Panc1 (cell line): ENCODE results near the gene AGAP1.

Source experiments
- POLR2AphosphoS5 ChIP-seq: IDR thresholded peaks from 2 replicates; pipeline ENCODE4 v1.6.1; 2012; ENCODE audit warnings: mild to moderate bottlenecking, low read depth, low read length, moderate library complexity
- SIN3A ChIP-seq: IDR thresholded peaks from 2 replicates; pipeline ENCODE4 v1.6.1; 2012; ENCODE audit warnings: low read depth, mild to moderate bottlenecking, low read length, moderate library complexity, borderline replicate concordance; ENCODE audit not compliant: insufficient read depth
- TF ChIP-seq, protein P1 (sequence below): fragments of 450-650 bp; IDR thresholded peaks from 2 replicates; pipeline ENCODE4 v1.5.1; 2017; ENCODE audit warnings: mild to moderate bottlenecking
- TF ChIP-seq, protein P2 (sequence below), 2 experiments: IDR thresholded peaks; 2 replicates each; pipeline ENCODE4 v1.6.1; 2011 to 2012; ENCODE audit warnings: low read depth in 2 of 2, control low read depth in 1 of 2, low read length in 1 of 2, mild to moderate bottlenecking in 1 of 2, moderate library complexity in 1 of 2; ENCODE audit not compliant: insufficient read depth in 1 of 2

DNA sequence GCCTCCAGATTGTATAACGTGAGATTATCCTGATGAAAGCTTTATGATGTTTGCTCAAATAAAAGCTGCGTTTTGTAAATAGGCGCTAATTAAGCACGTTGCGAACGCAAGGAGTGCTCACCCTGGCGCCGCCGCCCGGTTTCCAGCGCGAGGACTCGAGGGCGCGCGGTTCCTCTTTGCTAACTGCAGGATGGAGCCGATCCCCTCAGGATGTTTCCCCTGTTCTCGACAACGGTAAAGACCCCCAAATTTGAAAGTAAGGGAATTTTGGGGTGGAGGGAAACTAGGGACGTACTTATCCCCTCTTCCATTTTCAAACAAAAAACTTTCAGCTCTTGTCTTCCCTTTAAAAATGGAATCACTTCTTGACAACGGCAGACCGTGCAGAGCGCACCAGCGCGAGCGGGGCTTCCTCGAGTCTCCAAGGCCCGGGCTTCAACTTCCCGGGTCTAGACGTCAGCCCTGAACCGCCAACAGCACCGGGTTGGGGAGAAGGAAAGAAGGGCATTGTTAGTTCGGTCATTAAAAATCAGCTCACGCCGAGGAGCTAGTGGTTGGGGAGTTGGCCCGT is 675.4 kb downstream of the AGAP1 start:
- TF ChIP-seq, protein P1, sequence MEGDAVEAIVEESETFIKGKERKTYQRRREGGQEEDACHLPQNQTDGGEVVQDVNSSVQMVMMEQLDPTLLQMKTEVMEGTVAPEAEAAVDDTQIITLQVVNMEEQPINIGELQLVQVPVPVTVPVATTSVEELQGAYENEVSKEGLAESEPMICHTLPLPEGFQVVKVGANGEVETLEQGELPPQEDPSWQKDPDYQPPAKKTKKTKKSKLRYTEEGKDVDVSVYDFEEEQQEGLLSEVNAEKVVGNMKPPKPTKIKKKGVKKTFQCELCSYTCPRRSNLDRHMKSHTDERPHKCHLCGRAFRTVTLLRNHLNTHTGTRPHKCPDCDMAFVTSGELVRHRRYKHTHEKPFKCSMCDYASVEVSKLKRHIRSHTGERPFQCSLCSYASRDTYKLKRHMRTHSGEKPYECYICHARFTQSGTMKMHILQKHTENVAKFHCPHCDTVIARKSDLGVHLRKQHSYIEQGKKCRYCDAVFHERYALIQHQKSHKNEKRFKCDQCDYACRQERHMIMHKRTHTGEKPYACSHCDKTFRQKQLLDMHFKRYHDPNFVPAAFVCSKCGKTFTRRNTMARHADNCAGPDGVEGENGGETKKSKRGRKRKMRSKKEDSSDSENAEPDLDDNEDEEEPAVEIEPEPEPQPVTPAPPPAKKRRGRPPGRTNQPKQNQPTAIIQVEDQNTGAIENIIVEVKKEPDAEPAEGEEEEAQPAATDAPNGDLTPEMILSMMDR, result no peak
- TF ChIP-seq POLR2AphosphoS5 (no peak), SIN3A (no peak)
- TF ChIP-seq, protein P2, sequence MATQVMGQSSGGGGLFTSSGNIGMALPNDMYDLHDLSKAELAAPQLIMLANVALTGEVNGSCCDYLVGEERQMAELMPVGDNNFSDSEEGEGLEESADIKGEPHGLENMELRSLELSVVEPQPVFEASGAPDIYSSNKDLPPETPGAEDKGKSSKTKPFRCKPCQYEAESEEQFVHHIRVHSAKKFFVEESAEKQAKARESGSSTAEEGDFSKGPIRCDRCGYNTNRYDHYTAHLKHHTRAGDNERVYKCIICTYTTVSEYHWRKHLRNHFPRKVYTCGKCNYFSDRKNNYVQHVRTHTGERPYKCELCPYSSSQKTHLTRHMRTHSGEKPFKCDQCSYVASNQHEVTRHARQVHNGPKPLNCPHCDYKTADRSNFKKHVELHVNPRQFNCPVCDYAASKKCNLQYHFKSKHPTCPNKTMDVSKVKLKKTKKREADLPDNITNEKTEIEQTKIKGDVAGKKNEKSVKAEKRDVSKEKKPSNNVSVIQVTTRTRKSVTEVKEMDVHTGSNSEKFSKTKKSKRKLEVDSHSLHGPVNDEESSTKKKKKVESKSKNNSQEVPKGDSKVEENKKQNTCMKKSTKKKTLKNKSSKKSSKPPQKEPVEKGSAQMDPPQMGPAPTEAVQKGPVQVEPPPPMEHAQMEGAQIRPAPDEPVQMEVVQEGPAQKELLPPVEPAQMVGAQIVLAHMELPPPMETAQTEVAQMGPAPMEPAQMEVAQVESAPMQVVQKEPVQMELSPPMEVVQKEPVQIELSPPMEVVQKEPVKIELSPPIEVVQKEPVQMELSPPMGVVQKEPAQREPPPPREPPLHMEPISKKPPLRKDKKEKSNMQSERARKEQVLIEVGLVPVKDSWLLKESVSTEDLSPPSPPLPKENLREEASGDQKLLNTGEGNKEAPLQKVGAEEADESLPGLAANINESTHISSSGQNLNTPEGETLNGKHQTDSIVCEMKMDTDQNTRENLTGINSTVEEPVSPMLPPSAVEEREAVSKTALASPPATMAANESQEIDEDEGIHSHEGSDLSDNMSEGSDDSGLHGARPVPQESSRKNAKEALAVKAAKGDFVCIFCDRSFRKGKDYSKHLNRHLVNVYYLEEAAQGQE (IDR thresholded peaks at IDR 0.05; ENCODE audit: insufficient read depth in 1 of 2, low read depth in 2 of 2, low read length in 1 of 2), result no peak
